NCI-H2107 (cell line): ENCODE results near the gene HOXC10.

Source experiments
- DNase-seq: peaks from one replicate; lab custom pipeline; 2025; lab: John Stamatoyannopoulos, UW

The HOXC10 gene

GRCh38 chr12:53950789-53951576 lies 34.0 kb upstream of the HOXC10 start:
- DNase-seq: no peak

- DNase-seq: no peak
These were observed 33.2 kb upstream of the HOXC10 start for GRCh38 chr12:53951577-53952334.

- no peak for DNase-seq
These were observed 32.6 kb upstream of the HOXC10 start for GRCh38 chr12:53952335-53952694.

- DNase-seq: no peak
These were observed 31.8 kb upstream of the HOXC10 start for GRCh38 chr12:53952871-53953734.

- no peak for DNase-seq
These were observed 30.9 kb upstream of the HOXC10 start for GRCh38 chr12:53953831-53954693.

GRCh38 chr12:53954694-53955035 lies 30.3 kb upstream of the HOXC10 start, which contains the start of gene HOXC12:
HOXC12 (plus strand) TSS chr12:53954903; CDS start chr12:53954930, 27 bp downstream.
- DNase-seq: no peak

GRCh38 chr12:53955036-53955775 lies 29.7 kb upstream of the HOXC10 start:
- DNase-seq: no peak

GRCh38 chr12:53955776-53956250 lies 29.1 kb upstream of the HOXC10 start:
- DNase-seq: no peak

GRCh38 chr12:53956251-53956887 lies 28.6 kb upstream of the HOXC10 start:
- DNase-seq: no peak

GRCh38 chr12:53956914-53957536 lies 27.9 kb upstream of the HOXC10 start:
- no peak for DNase-seq

- no peak for DNase-seq
These were observed 26.8 kb upstream of the HOXC10 start for GRCh38 chr12:53958128-53958527.

GRCh38 chr12:53959314-53959713 lies 25.6 kb upstream of the HOXC10 start:
- no peak for DNase-seq

GRCh38 chr12:53960187-53961024 lies 24.5 kb upstream of the HOXC10 start:
- no peak for DNase-seq

- DNase-seq: no peak
These were observed 23.8 kb upstream of the HOXC10 start for GRCh38 chr12:53961025-53961761.

GRCh38 chr12:53963005-53963404 lies 21.9 kb upstream of the HOXC10 start:
- no peak for DNase-seq

GRCh38 chr12:53963434-53964314 lies 21.3 kb upstream of the HOXC10 start:
- DNase-seq: no peak

GRCh38 chr12:53964315-53964713 lies 20.6 kb upstream of the HOXC10 start:
- DNase-seq: no peak
